GM12878 (cell line): ENCODE results near the gene PACS1.

Experiments used
- FOXK2 ChIP-seq: fragments of 450-650 bp; IDR thresholded peaks from 2 replicates; pipeline ENCODE4 v1.6.1; 2017; ENCODE audit warnings: mild to moderate bottlenecking, moderate library complexity
- GATAD2B ChIP-seq: fragments of 450-650 bp; conservative IDR thresholded peaks from 2 replicates; pipeline ENCODE4 v1.6.1; 2017; ENCODE audit warnings: low read depth, mild to moderate bottlenecking, moderate library complexity
- HDAC2 ChIP-seq: fragments of 200-600 bp; sonication (generic); IDR thresholded peaks from 2 replicates; pipeline ENCODE4 v1.6.1; 2017
- MTA3 ChIP-seq: IDR thresholded peaks from 2 replicates; pipeline ENCODE4 v1.6.1; 2012; ENCODE audit warnings: low read length, inconsistent platforms, borderline replicate concordance
- RAD21 ChIP-seq: IDR thresholded peaks from 2 replicates; pipeline ENCODE4 v1.6.1; 2011; ENCODE audit warnings: mild to moderate bottlenecking, low read depth, low read length, moderate library complexity; ENCODE audit not compliant: insufficient read depth
- RB1 ChIP-seq: fragments of 450-650 bp; formaldehyde crosslinking; IDR thresholded peaks from 2 replicates; pipeline ENCODE4 v1.6.1; 2017; ENCODE audit warnings: mild to moderate bottlenecking, borderline replicate concordance
- RELA ChIP-seq: fragments of 450-650 bp; IDR thresholded peaks from 2 replicates; pipeline ENCODE4 v1.8.0; 2014; ENCODE audit warnings: borderline replicate concordance; ENCODE audit not compliant: partially characterized antibody
- RFX5 ChIP-seq: IDR thresholded peaks from 2 replicates; pipeline ENCODE4 v1.6.1; 2011; ENCODE audit warnings: low read depth, low read length, improper control_type of control experiment
- TF ChIP-seq, protein P1 (sequence below), 3 experiments: IDR thresholded peaks in 2 of 3; conservative IDR thresholded peaks in 1 of 3; 2 replicates each; pipeline ENCODE4 v1.5.1; 2011; ENCODE audit warnings: low read depth in 3 of 3, low read length in 3 of 3, mild to moderate bottlenecking in 3 of 3, control low read depth in 2 of 3, moderate library complexity in 2 of 3, inconsistent platforms in 1 of 3, mixed read lengths in 1 of 3; ENCODE audit not compliant: control insufficient read depth in 2 of 3, insufficient read depth in 1 of 3; ENCODE audit errors: extremely low read depth in 1 of 3

- TF ChIP-seq RAD21: no peak
- no peak for TF ChIP-seq RELA
- TF ChIP-seq RFX5: no peak
- TF ChIP-seq, protein P1, sequence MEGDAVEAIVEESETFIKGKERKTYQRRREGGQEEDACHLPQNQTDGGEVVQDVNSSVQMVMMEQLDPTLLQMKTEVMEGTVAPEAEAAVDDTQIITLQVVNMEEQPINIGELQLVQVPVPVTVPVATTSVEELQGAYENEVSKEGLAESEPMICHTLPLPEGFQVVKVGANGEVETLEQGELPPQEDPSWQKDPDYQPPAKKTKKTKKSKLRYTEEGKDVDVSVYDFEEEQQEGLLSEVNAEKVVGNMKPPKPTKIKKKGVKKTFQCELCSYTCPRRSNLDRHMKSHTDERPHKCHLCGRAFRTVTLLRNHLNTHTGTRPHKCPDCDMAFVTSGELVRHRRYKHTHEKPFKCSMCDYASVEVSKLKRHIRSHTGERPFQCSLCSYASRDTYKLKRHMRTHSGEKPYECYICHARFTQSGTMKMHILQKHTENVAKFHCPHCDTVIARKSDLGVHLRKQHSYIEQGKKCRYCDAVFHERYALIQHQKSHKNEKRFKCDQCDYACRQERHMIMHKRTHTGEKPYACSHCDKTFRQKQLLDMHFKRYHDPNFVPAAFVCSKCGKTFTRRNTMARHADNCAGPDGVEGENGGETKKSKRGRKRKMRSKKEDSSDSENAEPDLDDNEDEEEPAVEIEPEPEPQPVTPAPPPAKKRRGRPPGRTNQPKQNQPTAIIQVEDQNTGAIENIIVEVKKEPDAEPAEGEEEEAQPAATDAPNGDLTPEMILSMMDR (IDR thresholded peaks at IDR 0.05 in 2 of 3, conservative IDR thresholded peaks at IDR 0.05 in 1 of 3; ENCODE audit: control insufficient read depth in 2 of 3, extremely low read depth in 1 of 3, insufficient read depth in 1 of 3, low read depth in 3 of 3, low read length in 3 of 3): no peak
- no peak for TF ChIP-seq RB1
- no peak for TF ChIP-seq GATAD2B
- TF ChIP-seq FOXK2: no peak
- no peak for TF ChIP-seq MTA3
- TF ChIP-seq HDAC2: no peak
Observed at GRCh38 chr11:66216911-66217310, 146.8 kb downstream of the PACS1 start.
